ENCODE measurements around the gene FGD5. TPM values are rescaled to one million over a fixed set of nuclear protein-coding genes. Genes with fewer than 3 reads are reported as not detected.

Gene FGD5
- total RNA-seq, 6 experiments from 2014 or later: not detected

GRCh38 chr3:14794435-14794834 is 24.3 kb upstream of the FGD5 start:
- H3K36me3 Mint-ChIP-seq (ENCODE audit: low read depth): no peaks in the 10 kb centered on the region
- H3K27me3 Mint-ChIP-seq (ENCODE audit: insufficient read depth): peaks cover 41% of the 10 kb centered on the region
- no peaks in the 10 kb centered on the region for H3K9me3 Mint-ChIP-seq
- no peak for DNase-seq
- H3K4me3 Mint-ChIP-seq: no peak overlapping the region
- peaks cover 7% of the 10 kb centered on the region for H3K4me1 Mint-ChIP-seq (ENCODE audit: low read depth)
- no peak for TF ChIP-seq CTCF (IDR thresholded peaks at IDR 0.05)
- H3K27ac Mint-ChIP-seq: no peak overlapping the region

GRCh38 chr3:14795996-14796395 is 22.8 kb upstream of the FGD5 start:
- Mint-ChIP-seq H3K27me3 (ENCODE audit: insufficient read depth) (peaks cover 36% of the 10 kb centered on the region), H3K36me3 (ENCODE audit: low read depth) (no peaks in the 10 kb centered on the region), H3K4me3 (no peak overlapping the region), H3K27ac (no peak overlapping the region), H3K4me1 (ENCODE audit: low read depth) (peaks cover 5% of the 10 kb centered on the region), H3K9me3 (no peaks in the 10 kb centered on the region)
- DNase-seq: no peak
- no peak for TF ChIP-seq CTCF (IDR thresholded peaks at IDR 0.05)

- no peaks in the 10 kb centered on the region for H3K36me3 Mint-ChIP-seq (ENCODE audit: low read depth)
- no peak overlapping the region for H3K27ac Mint-ChIP-seq
- no peak overlapping the region for H3K4me3 Mint-ChIP-seq
- no peak for DNase-seq
- no peak for TF ChIP-seq CTCF (IDR thresholded peaks at IDR 0.05)
- peaks cover 34% of the 10 kb centered on the region for H3K27me3 Mint-ChIP-seq (ENCODE audit: insufficient read depth)
- no peaks in the 10 kb centered on the region for H3K9me3 Mint-ChIP-seq
- H3K4me1 Mint-ChIP-seq (ENCODE audit: low read depth): no peaks in the 10 kb centered on the region
Measured at GRCh38 chr3:14796403-14797077, 22.2 kb upstream of the FGD5 start.

- no peak for DNase-seq
Measured at GRCh38 chr3:14797731-14798130, 21.0 kb upstream of the FGD5 start.

GRCh38 chr3:14798231-14798630 is 20.5 kb upstream of the FGD5 start:
- Mint-ChIP-seq H3K27me3 (ENCODE audit: insufficient read depth) (peaks cover 30% of the 10 kb centered on the region), H3K27ac (no peak overlapping the region)

More at GRCh38 chr3:14797731-14798130, 21.0 kb upstream of the FGD5 start:
- Mint-ChIP-seq H3K4me1 (ENCODE audit: low read depth) (no peaks in the 10 kb centered on the region), H3K27me3 (ENCODE audit: insufficient read depth) (peaks cover 33% of the 10 kb centered on the region), H3K27ac (no peak overlapping the region), H3K9me3 (no peaks in the 10 kb centered on the region), H3K36me3 (ENCODE audit: low read depth) (no peaks in the 10 kb centered on the region), H3K4me3 (no peak overlapping the region)
- no peak for TF ChIP-seq CTCF (IDR thresholded peaks at IDR 0.05)

More at GRCh38 chr3:14798231-14798630, 20.5 kb upstream of the FGD5 start:
- Mint-ChIP-seq H3K9me3 (no peaks in the 10 kb centered on the region), H3K4me1 (ENCODE audit: low read depth) (no peaks in the 10 kb centered on the region), H3K4me3 (no peak overlapping the region), H3K36me3 (ENCODE audit: low read depth) (no peaks in the 10 kb centered on the region)
- no peak for TF ChIP-seq CTCF (IDR thresholded peaks at IDR 0.05)
- no peak for DNase-seq

Measured in HFFc6 (cell line).